CD14-positive monocyte (primary cell): ENCODE measurements around the gene EMILIN1. TPM values are rescaled to one million over a fixed set of nuclear protein-coding genes. Genes with fewer than 3 reads are reported as not detected.
"Not testable (repeated sequence)": the region's sequence is repeated elsewhere in the genome, so short reads cannot be mapped to it uniquely, and the experiment has no call there.

Experiments used
- DNase-seq, 3 donors: peaks; one replicate each; pipeline ENCODE4 v3.0.0-alpha.2; 2011 to 2022
- H2AFZ ChIP-seq: 2 replicates; pipeline ENCODE4 v1.6.0; 2012; ENCODE audit warnings: mild to moderate bottlenecking, low read depth, low read length, inconsistent platforms; ENCODE audit not compliant: insufficient read depth, poor library complexity, severe bottlenecking
- H3K27ac ChIP-seq, 2 donors: 1 replicate in 1 of 2; 2 replicates in 1 of 2; pipeline ENCODE4 v1.5.1; 2012 to 2013; ENCODE audit warnings: low read length in 2 of 2, control low read depth in 1 of 2, inconsistent platforms in 1 of 2, low read depth in 1 of 2, mild to moderate bottlenecking in 1 of 2
- H3K27me3 ChIP-seq, 2 donors: one replicate each; pipeline versions ENCODE4 v1.6.0 to v1.6.1; 2011 to 2013; ENCODE audit warnings: low read length in 2 of 2; ENCODE audit not compliant: control insufficient read depth in 2 of 2, insufficient read depth in 2 of 2
- H3K36me3 ChIP-seq, 2 donors: replicated peaks in 1 of 2; 1 replicate in 1 of 2; 2 replicates in 1 of 2; pipeline versions ENCODE4 v1.5.1 to v1.6.1; 2012 to 2013; ENCODE audit warnings: low read length in 2 of 2, control low read depth in 1 of 2, inconsistent platforms in 1 of 2, mild to moderate bottlenecking in 1 of 2; ENCODE audit not compliant: insufficient read depth in 2 of 2, control insufficient read depth in 1 of 2
- H3K4me1 ChIP-seq, 2 donors: 1 replicate in 1 of 2; 2 replicates in 1 of 2; pipeline versions ENCODE4 v1.5.1 to v1.6.1; 2012 to 2013; ENCODE audit warnings: low read length in 2 of 2, control low read depth in 1 of 2, inconsistent platforms in 1 of 2, mild to moderate bottlenecking in 1 of 2, moderate library complexity in 1 of 2; ENCODE audit not compliant: insufficient read depth in 2 of 2, control insufficient read depth in 1 of 2
- H3K4me2 ChIP-seq: replicated peaks from 2 replicates; pipeline ENCODE3; 2012; ENCODE audit warnings: low read length, moderate library complexity, mild to moderate bottlenecking; ENCODE audit not compliant: poor library complexity, severe bottlenecking; ENCODE audit errors: extremely low read depth
- H3K4me3 ChIP-seq, 3 experiments: fragments of 200-600 bp in 1 of 3; sonication (generic) in 1 of 3; replicated peaks in 1 of 3; 1 replicate in 2 of 3; 2 replicates in 1 of 3; pipeline ENCODE4 v1.5.1; 2011 to 2013; ENCODE audit warnings: low read length in 3 of 3, mild to moderate bottlenecking in 3 of 3, control low read depth in 2 of 3, low read depth in 2 of 3, inconsistent platforms in 1 of 3, moderate library complexity in 1 of 3
- H3K79me2 ChIP-seq: 2 replicates; pipeline ENCODE4 v1.6.0; 2012; ENCODE audit warnings: mild to moderate bottlenecking, control low read depth, inconsistent platforms, low read length, moderate library complexity; ENCODE audit not compliant: insufficient read depth
- H3K9ac ChIP-seq: 2 replicates; pipeline ENCODE4 v1.6.0; 2017; ENCODE audit warnings: low read length, mild to moderate bottlenecking; ENCODE audit not compliant: insufficient read depth, poor library complexity, severe bottlenecking
- H3K9me3 ChIP-seq, 2 donors: replicated peaks in 1 of 2; 1 replicate in 1 of 2; 2 replicates in 1 of 2; pipeline versions ENCODE4 v1.5.1 to v1.6.1; 2012 to 2013; ENCODE audit warnings: low read length in 2 of 2, control low read depth in 1 of 2; ENCODE audit not compliant: control insufficient read depth in 1 of 2, insufficient read depth in 1 of 2
- H4K20me1 ChIP-seq: 2 replicates; pipeline ENCODE4 v1.6.0; 2012; ENCODE audit warnings: mild to moderate bottlenecking, low read length, control low read depth, moderate library complexity; ENCODE audit not compliant: insufficient read depth
- H3K27ac Mint-ChIP-seq, 7 donors: one replicate each; pipeline ENCODE4 v1.8.0; 2020; ENCODE audit warnings: mild to moderate bottlenecking in 7 of 7, mixed read lengths in 7 of 7, moderate library complexity in 6 of 7, inconsistent platforms in 2 of 7
- H3K27me3 Mint-ChIP-seq, 3 donors: one replicate each; pipeline ENCODE4 v1.8.0; 2021 to 2022; ENCODE audit warnings: low read depth in 3 of 3, mild to moderate bottlenecking in 3 of 3, mixed read lengths in 3 of 3, moderate library complexity in 3 of 3, inconsistent platforms in 1 of 3
- H3K36me3 Mint-ChIP-seq, 2 donors: one replicate each; pipeline ENCODE4 v1.8.0; 2020; ENCODE audit warnings: mixed read lengths in 2 of 2, inconsistent platforms in 1 of 2, mild to moderate bottlenecking in 1 of 2
- H3K4me1 Mint-ChIP-seq: one replicate; pipeline ENCODE4 v1.8.0; 2020; ENCODE audit warnings: mild to moderate bottlenecking, mixed read lengths
- H3K4me3 Mint-ChIP-seq, 2 donors: one replicate each; pipeline ENCODE4 v1.8.0; 2020; ENCODE audit warnings: mild to moderate bottlenecking in 2 of 2, mixed read lengths in 2 of 2, moderate library complexity in 1 of 2
- H3K9me3 Mint-ChIP-seq, 7 donors: one replicate each; pipeline ENCODE4 v1.8.0; 2020 to 2022; ENCODE audit warnings: mixed read lengths in 7 of 7, mild to moderate bottlenecking in 6 of 7, moderate library complexity in 6 of 7, inconsistent platforms in 2 of 7
- WGBS: methylation state at CpG from one replicate; pipeline ENCODE4 v1.1.5; 2013; ENCODE audit warnings: missing lambda C conversion rate; ENCODE audit not compliant: insufficient coverage; 5-methylcytosine and 5-hydroxymethylcytosine counted together
- intact Hi-C, 2 donors: fragments of 100-400 bp; cut with micrococcal nuclease; formaldehyde crosslinking; loops; one replicate each; pipeline versions ENCODE4 v1.15.0 to v1.15.1; 2023
- polyA plus RNA-seq, 3 donors: library from polyadenylated mRNA; depleted of rRNA in 1 of 3; unstranded in 2 of 3; stranded (reverse) in 1 of 3; fragments of 300-500 nt in 2 of 3; fragments of >200 nt in 1 of 3; fragmentation: Illumina TruSeq in 2 of 3; gene quantifications; 1 replicate in 2 of 3; 2 replicates in 1 of 3; pipeline ENCODE4 v1.2.3, GENCODE V29; 2012 to 2021
- TF ChIP-seq, protein P1 (sequence below): fragments of 200-600 bp; IDR thresholded peaks from one replicate; pipeline ENCODE4 v1.8.0; 2022; ENCODE audit warnings: antibody characterized with exemption, mild to moderate bottlenecking

EMILIN1 gene
- polyA plus RNA-seq, 3 donors = 0.43 to 1.0 (median 0.44) TPM

GRCh38 chr2:27109083-27109482 is 30.7 kb downstream of the EMILIN1 start:
- H4K20me1 ChIP-seq = no peaks in the 10 kb centered on the region
- H3K27me3 ChIP-seq = no peaks in the 10 kb centered on the region
- Mint-ChIP-seq H3K9me3 (no peaks in the 10 kb centered on the region), H3K36me3 (no peaks in the 10 kb centered on the region), H3K27me3 (peaks cover 0 to 6% (median 3%) of the 10 kb centered on the region in 3 donors), H3K27ac (no peak overlapping the region), H3K4me3 (no peak overlapping the region), H3K4me1 (no peaks in the 10 kb centered on the region)
- no peaks in the 10 kb centered on the region for H3K9me3 ChIP-seq
- no peak overlapping the region for H3K4me3 ChIP-seq
- TF ChIP-seq, protein P1, sequence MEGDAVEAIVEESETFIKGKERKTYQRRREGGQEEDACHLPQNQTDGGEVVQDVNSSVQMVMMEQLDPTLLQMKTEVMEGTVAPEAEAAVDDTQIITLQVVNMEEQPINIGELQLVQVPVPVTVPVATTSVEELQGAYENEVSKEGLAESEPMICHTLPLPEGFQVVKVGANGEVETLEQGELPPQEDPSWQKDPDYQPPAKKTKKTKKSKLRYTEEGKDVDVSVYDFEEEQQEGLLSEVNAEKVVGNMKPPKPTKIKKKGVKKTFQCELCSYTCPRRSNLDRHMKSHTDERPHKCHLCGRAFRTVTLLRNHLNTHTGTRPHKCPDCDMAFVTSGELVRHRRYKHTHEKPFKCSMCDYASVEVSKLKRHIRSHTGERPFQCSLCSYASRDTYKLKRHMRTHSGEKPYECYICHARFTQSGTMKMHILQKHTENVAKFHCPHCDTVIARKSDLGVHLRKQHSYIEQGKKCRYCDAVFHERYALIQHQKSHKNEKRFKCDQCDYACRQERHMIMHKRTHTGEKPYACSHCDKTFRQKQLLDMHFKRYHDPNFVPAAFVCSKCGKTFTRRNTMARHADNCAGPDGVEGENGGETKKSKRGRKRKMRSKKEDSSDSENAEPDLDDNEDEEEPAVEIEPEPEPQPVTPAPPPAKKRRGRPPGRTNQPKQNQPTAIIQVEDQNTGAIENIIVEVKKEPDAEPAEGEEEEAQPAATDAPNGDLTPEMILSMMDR = no peak
- no peaks in the 10 kb centered on the region for H3K36me3 ChIP-seq
- no peaks in the 10 kb centered on the region for H3K4me1 ChIP-seq
- 100% methylated on average over 1 of the region's 3 CpGs for WGBS
- H3K4me2 ChIP-seq = no peak overlapping the region
- intact Hi-C loops = no loop called here
- no peak for DNase-seq
- no peak overlapping the region for H3K27ac ChIP-seq
- no peaks in the 10 kb centered on the region for H3K79me2 ChIP-seq
- H2AFZ ChIP-seq = no peak overlapping the region
- no peak overlapping the region for H3K9ac ChIP-seq

DNA sequence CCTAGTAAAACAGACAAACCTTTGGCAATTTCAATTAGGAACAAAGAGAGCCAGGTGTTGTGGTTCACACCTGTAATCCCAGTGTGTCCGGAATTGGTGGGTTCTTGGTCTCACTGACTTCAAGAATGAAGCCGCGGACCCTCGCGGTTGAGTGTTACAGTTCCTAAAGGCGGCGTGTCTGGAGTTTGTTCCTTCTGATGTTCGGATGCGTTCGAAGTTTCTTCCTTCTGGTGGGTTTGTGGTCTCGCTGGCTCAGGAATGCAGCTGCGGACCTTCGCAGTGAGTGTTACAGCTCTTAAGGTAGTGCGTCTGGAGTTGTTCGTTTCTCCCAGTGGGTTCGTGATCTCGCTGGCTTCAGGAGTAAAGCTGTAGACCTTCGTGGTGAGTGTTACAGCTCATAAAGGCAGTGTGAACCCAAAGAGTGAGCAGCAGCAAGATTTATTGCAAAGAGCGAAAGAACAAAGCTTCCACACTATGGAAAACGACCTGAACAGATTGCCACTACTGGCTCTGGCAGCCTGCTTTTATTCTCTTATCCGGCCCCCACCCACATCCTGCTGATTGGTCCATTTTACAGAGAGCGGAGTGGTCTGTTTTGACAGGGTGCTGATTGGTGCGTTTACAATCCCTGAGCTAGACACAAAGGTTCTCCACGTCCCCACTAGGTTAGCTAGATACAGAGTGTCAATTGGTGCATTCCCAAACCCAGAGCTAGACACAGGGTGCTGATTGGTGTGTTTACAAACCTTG is 32.4 kb downstream of the EMILIN1 start:
- H3K27me3 Mint-ChIP-seq, H3K9me3 Mint-ChIP-seq, H4K20me1 ChIP-seq, H3K27ac ChIP-seq, H3K4me1 Mint-ChIP-seq, H3K4me2 ChIP-seq, H3K9me3 ChIP-seq, DNase-seq, intact Hi-C loops, H3K4me3 Mint-ChIP-seq, H3K36me3 Mint-ChIP-seq, H3K4me3 ChIP-seq, H3K4me1 ChIP-seq, H3K9ac ChIP-seq, H3K79me2 ChIP-seq, H3K27me3 ChIP-seq, H3K27ac Mint-ChIP-seq, H3K36me3 ChIP-seq, H2AFZ ChIP-seq: not testable (repeated sequence)
- WGBS = 87% methylated on average over 20 of the region's 24 CpGs

- H3K27me3 ChIP-seq, H3K9me3 ChIP-seq, intact Hi-C loops, H3K79me2 ChIP-seq, H3K4me1 ChIP-seq, H3K36me3 ChIP-seq, H3K4me3 Mint-ChIP-seq, H4K20me1 ChIP-seq, H3K4me1 Mint-ChIP-seq, H3K4me2 ChIP-seq, H3K27ac ChIP-seq, H2AFZ ChIP-seq, H3K9ac ChIP-seq, H3K9me3 Mint-ChIP-seq, H3K27ac Mint-ChIP-seq, H3K36me3 Mint-ChIP-seq, H3K27me3 Mint-ChIP-seq, H3K4me3 ChIP-seq, DNase-seq: not testable (repeated sequence)
- 96% methylated on average over 33 of the region's 49 CpGs for WGBS
Measured at GRCh38 chr2:27111392-27112078, 33.1 kb downstream of the EMILIN1 start.
